OCI-M1 (cell line): Measurements from ENCODE around the gene KLHL35.
"Not testable (repeated sequence)": the region's sequence is repeated elsewhere in the genome, so short reads cannot be mapped to it uniquely, and the experiment has no call there.

Experiments used
- DNase-seq: peaks from one replicate; lab custom pipeline; 2025; lab: John Stamatoyannopoulos, UW

KLHL35 gene

GRCh38 chr11:75425422-75425821, 7.6 kb downstream of the KLHL35 start:
- DNase-seq, result peak; percentile 55

- peak; percentile 59 for DNase-seq
Measured at GRCh38 chr11:75424396-75424795, 8.6 kb downstream of the KLHL35 start.

- DNase-seq, result no peak
Measured at GRCh38 chr11:75423721-75424120, 9.3 kb downstream of the KLHL35 start.

- no peak for DNase-seq
Measured at GRCh38 chr11:75422248-75423231, 10.5 kb downstream of the KLHL35 start.

DNA sequence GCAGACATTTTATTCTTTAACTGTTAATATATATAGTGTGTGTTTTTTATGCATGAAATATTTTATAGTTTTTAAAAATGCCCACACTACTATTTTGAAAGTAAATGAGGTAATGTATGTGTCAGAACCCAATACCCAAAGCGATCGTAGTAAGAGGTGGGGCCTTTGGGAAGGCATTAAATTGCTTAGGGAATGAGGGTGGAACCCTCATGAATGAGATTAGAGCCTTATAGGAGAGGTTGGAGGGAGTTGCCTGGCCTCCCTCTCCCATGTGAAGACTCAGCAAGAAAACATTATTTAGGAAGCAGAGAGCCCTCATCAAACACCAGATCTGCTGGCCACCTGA, 11.1 kb downstream of the KLHL35 start:
- DNase-seq, result no peak

GRCh38 chr11:75421035-75421602, 11.9 kb downstream of the KLHL35 start:
- peak; percentile 76 for DNase-seq

- DNase-seq, result peak; percentile 68
Measured at GRCh38 chr11:75420224-75421034, 12.6 kb downstream of the KLHL35 start.

DNA sequence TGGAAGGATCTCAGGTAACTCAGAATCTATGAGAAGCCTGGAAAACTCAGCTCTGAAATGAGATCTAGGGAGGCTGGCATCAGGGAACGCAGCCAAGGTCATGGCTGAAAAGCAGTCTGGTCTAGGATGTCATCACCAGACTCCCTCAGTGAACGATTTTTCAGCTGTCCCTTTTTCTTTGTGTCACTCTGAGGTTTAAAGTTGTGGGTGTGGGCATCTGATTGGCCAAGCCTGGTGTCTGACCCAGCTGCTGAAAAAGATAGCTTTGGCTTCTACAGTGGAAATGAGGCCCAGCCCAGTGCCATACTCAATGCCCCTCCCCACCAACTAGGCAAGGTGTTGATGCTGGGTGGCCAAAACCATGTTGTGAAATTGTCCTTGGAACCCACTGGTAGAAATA, 19.1 kb downstream of the KLHL35 start:
- DNase-seq, result no peak

DNA sequence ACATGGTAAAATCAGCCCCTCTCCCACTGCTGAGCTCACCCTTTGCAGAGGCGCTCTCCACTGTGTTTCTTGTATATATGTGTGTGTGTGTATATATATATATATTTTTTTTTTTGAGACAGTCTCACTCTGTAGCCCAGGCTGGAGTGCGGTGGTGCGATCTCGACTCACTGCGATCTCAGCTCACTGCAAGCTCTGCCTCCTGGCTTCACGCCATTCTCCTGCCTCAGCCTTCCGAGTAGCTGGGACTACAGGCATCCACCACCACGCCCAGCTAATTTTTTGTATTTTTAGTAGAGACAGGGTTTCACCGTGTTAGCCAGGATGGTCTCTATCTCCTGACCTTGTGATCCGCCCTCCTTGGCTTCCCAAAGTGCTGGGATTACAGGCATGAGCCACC, 19.9 kb downstream of the KLHL35 start:
- DNase-seq, result not testable (repeated sequence)

DNA sequence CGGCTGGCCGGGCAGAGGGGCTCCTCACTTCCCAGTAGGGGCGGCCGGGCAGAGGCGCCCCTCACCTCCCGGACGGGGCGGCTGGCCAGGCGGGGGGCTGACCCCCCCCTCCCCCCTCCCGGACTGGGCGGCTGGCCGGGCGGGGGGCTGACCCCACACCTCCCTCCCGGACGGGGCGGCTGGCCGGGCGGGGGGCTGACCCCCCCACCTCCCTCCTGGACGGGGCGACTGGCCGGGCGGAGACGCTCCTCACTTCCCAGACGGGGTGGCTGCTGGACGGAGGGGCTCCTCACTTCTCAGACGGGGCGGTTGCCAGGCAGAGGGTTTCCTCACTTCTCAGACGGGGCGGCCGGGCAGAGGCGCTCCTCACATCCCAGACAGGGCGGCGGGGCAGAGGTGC, 23.0 kb downstream of the KLHL35 start:
- not testable (repeated sequence) for DNase-seq

- no peak for DNase-seq
Measured at GRCh38 chr11:75408957-75409219, 24.1 kb downstream of the KLHL35 start.

DNA sequence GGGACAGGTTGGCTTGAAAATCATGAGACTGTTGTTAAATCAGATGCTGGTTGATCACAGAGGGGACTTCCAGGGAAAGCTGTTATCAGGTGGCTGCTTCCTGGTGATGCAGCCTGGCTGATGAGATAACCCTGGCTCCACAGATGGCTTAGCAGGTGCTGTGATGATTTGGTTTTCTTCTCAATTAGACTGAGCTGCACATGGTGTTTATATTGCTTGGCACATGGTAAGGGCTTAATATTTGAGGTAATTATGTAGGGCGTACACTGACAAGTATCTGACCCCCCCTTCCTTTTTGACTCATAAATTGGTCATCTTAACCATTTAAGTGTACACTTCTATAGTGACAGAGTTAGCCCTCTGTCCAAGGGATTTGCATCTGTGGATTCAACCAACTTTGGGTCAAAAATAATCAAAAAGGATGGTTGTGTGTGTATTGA, 26.6 kb downstream of the KLHL35 start:
- DNase-seq, result peak; percentile 83

DNA sequence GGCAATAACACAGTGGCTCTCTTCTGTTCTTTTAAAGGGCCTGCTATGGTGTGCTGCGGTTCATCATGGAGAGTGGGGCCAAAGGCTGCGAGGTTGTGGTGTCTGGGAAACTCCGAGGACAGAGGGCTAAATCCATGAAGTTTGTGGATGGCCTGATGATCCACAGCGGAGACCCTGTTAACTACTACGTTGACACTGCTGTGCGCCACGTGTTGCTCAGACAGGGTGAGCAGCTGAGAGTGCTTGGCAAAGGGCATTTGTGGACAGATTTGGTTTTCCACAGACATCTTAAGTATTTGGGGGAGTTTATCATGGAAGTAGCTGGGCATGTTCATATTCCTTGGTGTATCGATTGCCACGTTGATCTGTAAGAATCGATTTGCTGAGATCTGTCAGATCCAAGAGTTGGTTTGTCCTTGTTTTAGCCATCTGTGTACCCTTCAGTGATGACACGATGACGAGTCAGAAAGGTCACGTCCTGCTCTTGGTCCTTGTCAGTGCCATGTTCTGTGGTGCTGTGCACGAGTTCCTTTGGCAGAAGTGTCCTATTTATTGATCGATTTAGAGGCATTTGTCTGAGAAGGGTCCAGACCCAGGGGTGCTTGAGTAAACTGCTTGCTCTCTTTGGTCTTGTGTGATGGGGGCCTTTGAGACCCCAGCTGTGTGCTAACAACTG, 28.9 kb downstream of the KLHL35 start:
- DNase-seq, result no peak

DNA sequence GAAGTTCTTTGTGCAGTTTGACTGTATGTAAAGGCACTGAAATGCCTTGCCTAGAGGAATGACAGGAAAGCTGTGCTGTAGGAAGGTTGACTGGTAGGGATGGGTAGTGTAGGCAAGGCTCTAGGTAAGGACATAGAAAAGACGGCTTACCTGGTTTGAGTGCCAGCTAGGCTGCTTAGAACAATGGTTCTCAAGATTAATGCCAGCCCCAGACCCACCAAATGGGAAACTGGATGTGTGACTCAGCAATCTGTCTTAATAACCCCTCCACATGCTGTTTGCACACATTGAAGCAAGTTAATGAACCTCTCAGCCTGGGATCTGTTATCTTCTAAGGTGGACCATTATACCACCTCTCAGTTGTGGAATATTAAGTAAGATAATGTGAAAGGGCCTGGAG, 30.0 kb downstream of the KLHL35 start:
- no peak for DNase-seq

DNA sequence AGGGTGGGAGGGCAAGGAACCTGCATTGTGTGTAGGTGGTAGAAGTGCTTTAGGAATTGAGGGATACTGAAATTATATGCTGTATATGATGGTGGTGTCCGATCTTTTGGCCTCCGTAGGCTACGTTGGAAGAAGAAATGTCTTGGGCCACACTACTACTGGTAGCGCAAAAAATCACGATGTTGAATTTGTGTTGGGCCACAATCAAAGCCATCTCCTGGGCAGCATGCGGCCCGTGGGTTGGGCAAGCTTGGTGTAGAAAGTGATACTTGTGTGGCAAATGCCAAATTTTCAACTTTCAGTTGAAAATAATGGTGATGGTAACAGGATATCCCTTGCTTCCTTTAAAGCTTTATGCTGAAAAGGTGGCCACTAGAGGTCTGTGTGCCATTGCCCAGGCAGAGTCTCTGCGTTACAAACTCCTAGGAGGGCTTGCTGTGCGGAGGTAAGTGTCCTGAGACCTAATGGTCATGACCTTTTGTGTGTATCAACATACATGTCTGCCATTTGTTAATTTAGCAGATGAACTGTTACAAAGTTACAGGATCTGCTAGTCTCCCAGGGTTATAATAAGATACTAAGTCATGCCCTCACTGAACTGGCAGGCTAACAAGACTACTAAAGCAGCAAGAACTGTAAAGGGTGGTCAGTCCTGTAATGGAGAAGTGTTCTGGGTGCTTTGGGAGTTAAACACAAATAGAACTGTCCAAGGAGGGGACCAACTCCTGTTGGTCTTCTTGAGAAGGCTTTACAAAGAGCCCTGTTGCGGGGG, 30.8 kb downstream of the KLHL35 start:
- DNase-seq, result no peak

DNA sequence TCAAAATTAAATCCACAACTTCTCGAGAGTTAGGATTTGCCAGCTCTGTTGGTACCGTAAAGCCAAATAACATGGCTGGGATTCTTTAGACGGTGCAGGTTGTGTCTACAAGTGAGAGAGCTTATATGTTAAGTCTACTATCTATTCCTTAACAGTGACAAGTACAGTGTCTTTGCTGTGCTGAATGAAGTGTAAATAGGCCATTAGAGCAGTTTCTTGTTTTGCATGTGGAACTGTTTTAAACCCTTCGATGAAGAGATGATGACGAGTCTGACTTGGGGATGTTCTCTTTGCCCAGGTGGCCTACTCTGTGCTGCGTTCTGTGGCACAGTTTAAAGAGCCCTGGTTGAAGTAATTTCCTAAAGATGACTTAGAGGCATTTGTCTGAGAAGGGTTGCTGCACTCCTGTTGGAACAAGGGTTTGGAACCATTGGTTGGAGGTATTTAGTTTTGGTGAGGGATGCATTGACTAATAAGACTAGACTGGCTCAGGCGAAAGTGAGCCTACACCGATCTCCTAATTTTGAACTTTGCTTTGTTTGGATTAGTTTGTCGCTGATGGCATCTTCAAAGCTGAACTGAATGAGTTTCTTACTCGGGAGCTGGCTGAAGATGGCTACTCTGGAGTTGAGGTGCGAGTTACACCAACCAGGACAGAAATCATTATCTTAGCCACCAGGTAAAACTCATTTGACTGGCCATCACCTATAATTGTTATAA, 32.7 kb downstream of the KLHL35 start:
- DNase-seq, result peak; percentile 85

GRCh38 chr11:75399344-75400145, 33.5 kb downstream of the KLHL35 start, which contains the start of gene RPS3:
RPS3 (plus strand) TSS chr11:75399518; CDS start chr11:75399548, 30 bp downstream.
- peak; percentile 100 for DNase-seq

GRCh38 chr11:75398906-75399305, 34.1 kb downstream of the KLHL35 start:
- DNase-seq, result no peak

DNA sequence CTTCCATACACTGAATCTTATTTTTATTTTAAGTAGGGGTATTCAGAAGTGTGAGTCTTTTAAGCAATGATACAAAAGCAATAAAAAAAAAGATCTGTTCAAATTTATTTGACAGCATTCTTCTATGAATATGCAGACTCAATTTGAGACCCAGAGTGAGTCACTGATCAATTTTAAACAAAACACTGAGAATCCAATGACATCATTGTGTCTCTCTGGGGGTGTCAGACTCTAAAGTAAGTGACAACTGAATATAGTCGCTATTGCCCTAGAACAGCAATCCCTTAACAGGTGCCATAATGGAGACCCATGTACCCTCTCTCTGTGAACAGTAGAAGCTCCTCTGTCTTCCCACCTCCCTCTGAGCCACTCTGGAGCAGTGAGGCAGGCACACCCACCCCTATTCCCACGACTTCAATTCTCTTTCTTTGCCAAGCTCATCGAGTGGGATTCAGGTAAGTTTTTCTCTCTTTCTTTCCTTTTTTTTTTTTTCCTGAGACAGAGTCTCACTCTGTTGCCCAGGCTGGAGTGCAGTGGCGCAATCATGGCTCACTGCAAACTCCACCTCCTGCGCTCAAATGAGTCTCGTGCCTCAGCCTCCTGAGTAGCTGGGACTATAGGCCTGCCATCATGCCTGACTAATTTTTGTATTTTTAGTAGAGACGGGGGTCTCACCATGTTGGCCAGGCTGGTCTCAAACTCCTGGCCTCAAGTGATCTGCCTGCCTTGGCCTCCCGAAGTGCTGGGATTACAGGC, 38.7 kb downstream of the KLHL35 start:
- DNase-seq, result no peak
